HEK293 (cell line): ENCODE measurements around the gene UGT2B17.

Experiments
- CTCF ChIA-PET: fragments of 350-600 bp; formaldehyde crosslinking; extraction: SDS; loops from one replicate; lab custom pipeline; 2021; ENCODE audit warnings: antibody characterized with exemption; lab: Yijun Ruan, JAX
- POLR2A ChIA-PET: fragments of 300-600 bp; formaldehyde crosslinking; extraction: SDS; loops from one replicate; lab custom pipeline; 2020; ENCODE audit warnings: antibody characterized with exemption, inconsistent platforms; lab: Yijun Ruan, JAX
- H3K27ac ChIP-seq: fragments of 200-500 bp; sonication (Bioruptor generic); 2 replicates; pipeline ENCODE4 v1.5.1; 2014; ENCODE audit warnings: low read depth, low read length, control low read depth, inconsistent platforms; ENCODE audit errors: extremely low read depth
- H3K36me3 ChIP-seq, 2 experiments: fragments of 200-500 bp in 1 of 2; sonication (Bioruptor generic) in 1 of 2; 1 replicate in 1 of 2; 2 replicates in 1 of 2; pipeline ENCODE4 v1.5.1; 2014 to 2017; ENCODE audit warnings: inconsistent platforms in 2 of 2, low read length in 2 of 2; ENCODE audit not compliant: control insufficient read depth in 2 of 2, insufficient read depth in 1 of 2
- H3K4me1 ChIP-seq: fragments of 200-500 bp; sonication (Bioruptor generic); 2 replicates; pipeline ENCODE4 v1.5.1; 2014; ENCODE audit warnings: mild to moderate bottlenecking, low read length, inconsistent platforms; ENCODE audit not compliant: control insufficient read depth, insufficient read depth
- H3K4me3 ChIP-seq: 2 replicates; pipeline ENCODE4 v1.5.1; 2011; ENCODE audit warnings: low read depth, mild to moderate bottlenecking, control low read depth, low read length, moderate library complexity
- H3K9me3 ChIP-seq: fragments of 200-500 bp; sonication (Bioruptor generic); 2 replicates; pipeline ENCODE4 v1.5.1; 2014; ENCODE audit warnings: low read depth, low read length, inconsistent platforms; ENCODE audit not compliant: control insufficient read depth, insufficient read depth
- GLI4 ChIP-seq: fragments of 450-650 bp; formaldehyde crosslinking; IDR thresholded peaks from 2 replicates; pipeline ENCODE4 v1.5.1; 2016; ENCODE audit warnings: missing biosample characterization, missing genetic modification characterization
- KLF10 ChIP-seq: fragments of 450-650 bp; IDR thresholded peaks from 2 replicates; pipeline ENCODE4 v1.5.1; 2018; ENCODE audit warnings: missing biosample characterization, mild to moderate bottlenecking, missing genetic modification characterization
- SCRT1 ChIP-seq: fragments of 450-650 bp; formaldehyde crosslinking; IDR thresholded peaks from 2 replicates; pipeline ENCODE4 v1.5.1; 2016; ENCODE audit warnings: missing biosample characterization, missing genetic modification characterization, borderline replicate concordance
- ZBTB21 ChIP-seq: fragments of 450-650 bp; formaldehyde crosslinking; IDR thresholded peaks from 2 replicates; pipeline ENCODE4 v1.5.1; 2017; ENCODE audit warnings: missing biosample characterization, missing genetic modification characterization
- ZNF112 ChIP-seq: fragments of 450-650 bp; formaldehyde crosslinking; IDR thresholded peaks from 2 replicates; pipeline ENCODE4 v1.5.0; 2017; ENCODE audit warnings: missing biosample characterization, missing genetic modification characterization
- ZNF146 ChIP-seq: fragments of 450-650 bp; formaldehyde crosslinking; IDR thresholded peaks from 2 replicates; pipeline ENCODE4 v1.5.1; 2016; ENCODE audit warnings: missing biosample characterization, missing genetic modification characterization
- ZNF2 ChIP-seq: fragments of 450-650 bp; formaldehyde crosslinking; IDR thresholded peaks from 2 replicates; pipeline ENCODE4 v1.5.1; 2016; ENCODE audit warnings: missing biosample characterization, missing genetic modification characterization
- ZNF354C ChIP-seq: fragments of 450-650 bp; formaldehyde crosslinking; IDR thresholded peaks from 2 replicates; pipeline ENCODE4 v1.5.1; 2016; ENCODE audit warnings: missing biosample characterization, missing genetic modification characterization, low read depth, borderline replicate concordance
- ZNF37A ChIP-seq: fragments of 450-650 bp; IDR thresholded peaks from 2 replicates; pipeline ENCODE4 v1.5.1; 2018; ENCODE audit warnings: missing biosample characterization, missing genetic modification characterization
- ZNF394 ChIP-seq: fragments of 450-650 bp; formaldehyde crosslinking; IDR thresholded peaks from 2 replicates; pipeline ENCODE4 v1.5.1; 2016; ENCODE audit warnings: missing biosample characterization, missing genetic modification characterization, mild to moderate bottlenecking, moderate library complexity, borderline replicate concordance
- ZNF426 ChIP-seq: fragments of 450-650 bp; formaldehyde crosslinking; IDR thresholded peaks from 2 replicates; pipeline ENCODE4 v1.5.1; 2017; ENCODE audit warnings: missing biosample characterization, missing genetic modification characterization, mild to moderate bottlenecking, inconsistent platforms, moderate library complexity
- ZNF561 ChIP-seq: fragments of 450-650 bp; IDR thresholded peaks from 2 replicates; pipeline ENCODE4 v1.5.1; 2018; ENCODE audit warnings: missing biosample characterization, missing genetic modification characterization, borderline replicate concordance
- ZNF580 ChIP-seq: fragments of 450-650 bp; formaldehyde crosslinking; IDR thresholded peaks from 2 replicates; pipeline ENCODE4 v1.5.1; 2016; ENCODE audit warnings: missing biosample characterization, missing genetic modification characterization
- ZNF660 ChIP-seq: fragments of 450-650 bp; IDR thresholded peaks from 2 replicates; pipeline ENCODE4 v1.5.1; 2018; ENCODE audit warnings: missing biosample characterization, mild to moderate bottlenecking, missing genetic modification characterization
- ZNF670 ChIP-seq: fragments of 450-650 bp; formaldehyde crosslinking; IDR thresholded peaks from 2 replicates; pipeline ENCODE4 v1.5.1; 2016; ENCODE audit warnings: missing biosample characterization, missing genetic modification characterization, low read depth
- ZSCAN16 ChIP-seq: fragments of 450-650 bp; formaldehyde crosslinking; IDR thresholded peaks from 2 replicates; pipeline ENCODE4 v1.5.1; 2016; ENCODE audit warnings: missing biosample characterization, missing genetic modification characterization
- TF ChIP-seq, protein P1 (sequence below): fragments of 450-650 bp; formaldehyde crosslinking; IDR thresholded peaks from 2 replicates; pipeline ENCODE4 v1.5.1; 2016; ENCODE audit warnings: missing biosample characterization, missing genetic modification characterization
- TF ChIP-seq, protein P2 (sequence below): fragments of 450-650 bp; formaldehyde crosslinking; IDR thresholded peaks from 2 replicates; pipeline ENCODE4 v1.5.1; 2016; ENCODE audit warnings: missing biosample characterization, missing genetic modification characterization
- TF ChIP-seq, protein P3 (sequence below): fragments of 450-650 bp; formaldehyde crosslinking; IDR thresholded peaks from 2 replicates; pipeline ENCODE4 v1.5.1; 2016; ENCODE audit warnings: missing biosample characterization, missing genetic modification characterization, borderline replicate concordance
- TF ChIP-seq, protein P4 (sequence below): fragments of 450-650 bp; formaldehyde crosslinking; IDR thresholded peaks from 2 replicates; pipeline ENCODE4 v1.5.1; 2016; ENCODE audit warnings: missing biosample characterization, missing genetic modification characterization
- TF ChIP-seq, protein P5 (sequence below): fragments of 450-650 bp; formaldehyde crosslinking; IDR thresholded peaks from 2 replicates; pipeline ENCODE4; 2016; ENCODE audit warnings: missing biosample characterization, missing genetic modification characterization

Gene UGT2B17

GRCh38 chr4:68599150-68599549 is 23.0 kb upstream of the UGT2B17 start (continued):
- TF ChIP-seq, protein P1, sequence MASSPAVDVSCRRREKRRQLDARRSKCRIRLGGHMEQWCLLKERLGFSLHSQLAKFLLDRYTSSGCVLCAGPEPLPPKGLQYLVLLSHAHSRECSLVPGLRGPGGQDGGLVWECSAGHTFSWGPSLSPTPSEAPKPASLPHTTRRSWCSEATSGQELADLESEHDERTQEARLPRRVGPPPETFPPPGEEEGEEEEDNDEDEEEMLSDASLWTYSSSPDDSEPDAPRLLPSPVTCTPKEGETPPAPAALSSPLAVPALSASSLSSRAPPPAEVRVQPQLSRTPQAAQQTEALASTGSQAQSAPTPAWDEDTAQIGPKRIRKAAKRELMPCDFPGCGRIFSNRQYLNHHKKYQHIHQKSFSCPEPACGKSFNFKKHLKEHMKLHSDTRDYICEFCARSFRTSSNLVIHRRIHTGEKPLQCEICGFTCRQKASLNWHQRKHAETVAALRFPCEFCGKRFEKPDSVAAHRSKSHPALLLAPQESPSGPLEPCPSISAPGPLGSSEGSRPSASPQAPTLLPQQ (tag by site-specific recombination) = no peak

- ChIA-PET POLR2A (no interaction called here), CTCF (no interaction called here)
- TF ChIP-seq ZNF670 = no peak
- TF ChIP-seq, protein P2, sequence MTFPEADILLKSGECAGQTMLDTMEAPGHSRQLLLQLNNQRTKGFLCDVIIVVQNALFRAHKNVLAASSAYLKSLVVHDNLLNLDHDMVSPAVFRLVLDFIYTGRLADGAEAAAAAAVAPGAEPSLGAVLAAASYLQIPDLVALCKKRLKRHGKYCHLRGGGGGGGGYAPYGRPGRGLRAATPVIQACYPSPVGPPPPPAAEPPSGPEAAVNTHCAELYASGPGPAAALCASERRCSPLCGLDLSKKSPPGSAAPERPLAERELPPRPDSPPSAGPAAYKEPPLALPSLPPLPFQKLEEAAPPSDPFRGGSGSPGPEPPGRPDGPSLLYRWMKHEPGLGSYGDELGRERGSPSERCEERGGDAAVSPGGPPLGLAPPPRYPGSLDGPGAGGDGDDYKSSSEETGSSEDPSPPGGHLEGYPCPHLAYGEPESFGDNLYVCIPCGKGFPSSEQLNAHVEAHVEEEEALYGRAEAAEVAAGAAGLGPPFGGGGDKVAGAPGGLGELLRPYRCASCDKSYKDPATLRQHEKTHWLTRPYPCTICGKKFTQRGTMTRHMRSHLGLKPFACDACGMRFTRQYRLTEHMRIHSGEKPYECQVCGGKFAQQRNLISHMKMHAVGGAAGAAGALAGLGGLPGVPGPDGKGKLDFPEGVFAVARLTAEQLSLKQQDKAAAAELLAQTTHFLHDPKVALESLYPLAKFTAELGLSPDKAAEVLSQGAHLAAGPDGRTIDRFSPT (tag by site-specific recombination) = no peak
- TF ChIP-seq ZNF660 (tag by site-specific recombination) = no peak
- TF ChIP-seq ZNF394 (tag by site-specific recombination) = no peak
- no peak for TF ChIP-seq GLI4 (tag by site-specific recombination)
- no peak for TF ChIP-seq ZNF426
- TF ChIP-seq, protein P3, sequence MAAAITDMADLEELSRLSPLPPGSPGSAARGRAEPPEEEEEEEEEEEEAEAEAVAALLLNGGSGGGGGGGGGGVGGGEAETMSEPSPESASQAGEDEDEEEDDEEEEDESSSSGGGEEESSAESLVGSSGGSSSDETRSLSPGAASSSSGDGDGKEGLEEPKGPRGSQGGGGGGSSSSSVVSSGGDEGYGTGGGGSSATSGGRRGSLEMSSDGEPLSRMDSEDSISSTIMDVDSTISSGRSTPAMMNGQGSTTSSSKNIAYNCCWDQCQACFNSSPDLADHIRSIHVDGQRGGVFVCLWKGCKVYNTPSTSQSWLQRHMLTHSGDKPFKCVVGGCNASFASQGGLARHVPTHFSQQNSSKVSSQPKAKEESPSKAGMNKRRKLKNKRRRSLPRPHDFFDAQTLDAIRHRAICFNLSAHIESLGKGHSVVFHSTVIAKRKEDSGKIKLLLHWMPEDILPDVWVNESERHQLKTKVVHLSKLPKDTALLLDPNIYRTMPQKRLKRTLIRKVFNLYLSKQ (tag by site-specific recombination) = no peak
- TF ChIP-seq ZNF146 (tag by site-specific recombination) = no peak
- TF ChIP-seq ZBTB21 = no peak
- TF ChIP-seq ZNF561 (tag by site-specific recombination) = no peak
- TF ChIP-seq ZSCAN16 (tag by site-specific recombination) = no peak
- TF ChIP-seq ZNF580 (tag by site-specific recombination) = no peak
- TF ChIP-seq, protein P4, sequence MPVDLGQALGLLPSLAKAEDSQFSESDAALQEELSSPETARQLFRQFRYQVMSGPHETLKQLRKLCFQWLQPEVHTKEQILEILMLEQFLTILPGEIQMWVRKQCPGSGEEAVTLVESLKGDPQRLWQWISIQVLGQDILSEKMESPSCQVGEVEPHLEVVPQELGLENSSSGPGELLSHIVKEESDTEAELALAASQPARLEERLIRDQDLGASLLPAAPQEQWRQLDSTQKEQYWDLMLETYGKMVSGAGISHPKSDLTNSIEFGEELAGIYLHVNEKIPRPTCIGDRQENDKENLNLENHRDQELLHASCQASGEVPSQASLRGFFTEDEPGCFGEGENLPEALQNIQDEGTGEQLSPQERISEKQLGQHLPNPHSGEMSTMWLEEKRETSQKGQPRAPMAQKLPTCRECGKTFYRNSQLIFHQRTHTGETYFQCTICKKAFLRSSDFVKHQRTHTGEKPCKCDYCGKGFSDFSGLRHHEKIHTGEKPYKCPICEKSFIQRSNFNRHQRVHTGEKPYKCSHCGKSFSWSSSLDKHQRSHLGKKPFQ (tag by site-specific recombination) = no peak
- no peak for TF ChIP-seq KLF10 (tag by site-specific recombination)
- no peak for TF ChIP-seq ZNF2 (tag by site-specific recombination)
- TF ChIP-seq ZNF37A (tag by site-specific recombination) = no peak
- TF ChIP-seq SCRT1 = no peak
- TF ChIP-seq ZNF354C (tag by site-specific recombination) = no peak
- TF ChIP-seq ZNF112 (tag by site-specific recombination) = no peak
- TF ChIP-seq, protein P5, sequence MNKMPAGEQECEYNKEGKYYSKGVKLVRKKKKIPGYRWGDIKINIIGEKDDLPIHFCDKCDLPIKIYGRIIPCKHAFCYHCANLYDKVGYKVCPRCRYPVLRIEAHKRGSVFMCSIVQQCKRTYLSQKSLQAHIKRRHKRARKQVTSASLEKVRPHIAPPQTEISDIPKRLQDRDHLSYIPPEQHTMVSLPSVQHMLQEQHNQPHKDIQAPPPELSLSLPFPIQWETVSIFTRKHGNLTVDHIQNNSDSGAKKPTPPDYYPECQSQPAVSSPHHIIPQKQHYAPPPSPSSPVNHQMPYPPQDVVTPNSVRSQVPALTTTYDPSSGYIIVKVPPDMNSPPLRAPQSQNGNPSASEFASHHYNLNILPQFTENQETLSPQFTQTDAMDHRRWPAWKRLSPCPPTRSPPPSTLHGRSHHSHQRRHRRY (tag by site-specific recombination) = no peak
- Histone ChIP-seq H3K27ac (no peak overlapping the region), H3K4me1 (no peaks in the 10 kb centered on the region), H3K4me3 (no peak overlapping the region), H3K9me3 (no peaks in the 10 kb centered on the region), H3K36me3 (no peaks in the 10 kb centered on the region)
These were observed 21.4 kb upstream of the UGT2B17 start for GRCh38 chr4:68597482-68597881.
